ENCODE results near the gene MAPK8IP3. TPM values are rescaled to one million over a fixed set of nuclear protein-coding genes. Genes with fewer than 3 reads are reported as not detected.
A peak's percentile ranks its signal among the peaks of the same experiment; 100 is the strongest.

The MAPK8IP3 gene
- polyA plus RNA-seq, 4 donors: 33.4 to 90.6 (median 58.4) TPM

- DNase-seq (ENCODE audit: low read depth in 4 of 4, low spot score in 2 of 4): peak; percentile 98 to 100 (median 99)
Observed at GRCh38 chr16:1782408-1783264, 76.6 kb downstream of the MAPK8IP3 start, which contains the start of the genes NUBP2 and SPSB3. Gene NUBP2, plus strand, starts transcription at chr16:1782960. Its CDS starts 61 bp downstream, at chr16:1783021. Gene SPSB3, minus strand, starts transcription at chr16:1782571. Its CDS starts 1,088 bp downstream, at chr16:1781483.

- DNase-seq (ENCODE audit: low read depth in 4 of 4, low spot score in 2 of 4): no peak
Observed at GRCh38 chr16:1784977-1785845, 79.2 kb downstream of the MAPK8IP3 start.

GRCh38 chr16:1785846-1786170 is 79.8 kb downstream of the MAPK8IP3 start:
- no peak for DNase-seq (ENCODE audit: low read depth in 4 of 4, low spot score in 2 of 4)

GRCh38 chr16:1786242-1787055 is 80.5 kb downstream of the MAPK8IP3 start:
- no peak for DNase-seq (ENCODE audit: low read depth in 4 of 4, low spot score in 2 of 4)

- no peak for DNase-seq (ENCODE audit: low read depth in 4 of 4, low spot score in 2 of 4)
Observed at GRCh38 chr16:1787056-1787321, 81.0 kb downstream of the MAPK8IP3 start.

- no peak for DNase-seq (ENCODE audit: low read depth in 4 of 4, low spot score in 2 of 4)
Observed at GRCh38 chr16:1787322-1788094, 81.5 kb downstream of the MAPK8IP3 start.

- no peak for DNase-seq (ENCODE audit: low read depth in 4 of 4, low spot score in 2 of 4)
Observed at GRCh38 chr16:1788095-1788707, 82.2 kb downstream of the MAPK8IP3 start.

GRCh38 chr16:1788708-1789100 is 82.7 kb downstream of the MAPK8IP3 start:
- DNase-seq (ENCODE audit: low read depth in 4 of 4, low spot score in 2 of 4): no peak

GRCh38 chr16:1789643-1790045 is 83.6 kb downstream of the MAPK8IP3 start:
- DNase-seq (ENCODE audit: low read depth in 4 of 4, low spot score in 2 of 4): no peak

GRCh38 chr16:1790261-1790610 is 84.2 kb downstream of the MAPK8IP3 start:
- no peak for DNase-seq (ENCODE audit: low read depth in 4 of 4, low spot score in 2 of 4)

- no peak for DNase-seq (ENCODE audit: low read depth in 4 of 4, low spot score in 2 of 4)
Observed at GRCh38 chr16:1790611-1791255, 84.7 kb downstream of the MAPK8IP3 start.

GRCh38 chr16:1791256-1791942 is 85.4 kb downstream of the MAPK8IP3 start:
- DNase-seq (ENCODE audit: low read depth in 4 of 4, low spot score in 2 of 4): no peak

GRCh38 chr16:1791943-1792812 is 86.2 kb downstream of the MAPK8IP3 start:
- no peak for DNase-seq (ENCODE audit: low read depth in 4 of 4, low spot score in 2 of 4)

- DNase-seq (ENCODE audit: low read depth in 4 of 4, low spot score in 2 of 4): no peak
Observed at GRCh38 chr16:1792836-1793577, 87.0 kb downstream of the MAPK8IP3 start.

GRCh38 chr16:1793578-1794220 is 87.7 kb downstream of the MAPK8IP3 start, which contains the start of gene IGFALS:
Gene IGFALS, minus strand, starts transcription at chr16:1793705. Its CDS starts 53 bp downstream, at chr16:1793652.
- DNase-seq (ENCODE audit: low read depth in 4 of 4, low spot score in 2 of 4): no peak

GRCh38 chr16:1794221-1794871 is 88.4 kb downstream of the MAPK8IP3 start:
- no peak for DNase-seq (ENCODE audit: low read depth in 4 of 4, low spot score in 2 of 4)
